ENCODE measurements around the gene SDK1. TPM values are rescaled to one million over a fixed set of nuclear protein-coding genes. Genes with fewer than 3 reads are reported as not detected.

Gene SDK1
- 9.3 to 10.5 TPM (median 10.0 TPM) in 3 replicates for total RNA-seq (2021)
- percentile 56 among the genes with signal in this experiment for Bru-seq, nascent RNA
- long read RNA-seq, experiment 1, partial matches to known transcripts, result 10 of 37 reads
- long read RNA-seq, experiment 1, other reads (novel, unspliced or antisense), result 27 of 37 reads
- long read RNA-seq, experiment 2, partial matches to known transcripts, result 2 of 8 reads
- long read RNA-seq, experiment 2, other reads (novel, unspliced or antisense), result 6 of 8 reads
- long read RNA-seq, experiment 3, partial matches to known transcripts, result 0 of 1 reads
- long read RNA-seq, experiment 3, other reads (novel, unspliced or antisense), result 1 of 1 reads

- Mint-ChIP-seq H3K36me3 (no peaks in the 10 kb centered on the region), H3K4me1 (peaks cover 37% of the 10 kb centered on the region), H3K9me3 (no peaks in the 10 kb centered on the region), H3K4me3 (peak within 1 kb of the TSS; percentile 78), H3K27me3 (ENCODE audit: low read depth) (peaks cover 24% of the 10 kb centered on the region), H3K27ac (no peak within 1 kb of the TSS)
- POLR2A ChIA-PET, result no interaction called here
- CTCF ChIA-PET, result interaction anchor here (0.6 to 6.0 kb wide), 22 partner anchors 8 to 521 kb away, joined by 3 to 78 read pairs (median 3); no protein-coding TSS in a partner anchor
- peak; percentile 89 for DNase-seq (ENCODE audit: low spot score)
- peak; percentile 83 for ATAC-seq
- TF ChIP-seq USF2 (CRISPR knock-in tag; IDR thresholded peaks at IDR 0.05) (no peak; the same call in 1 of the 2 replicates), ZNF416 (CRISPR knock-in tag; IDR thresholded peaks at IDR 0.05) (no peak), ZNF219 (CRISPR knock-in tag; IDR thresholded peaks at IDR 0.05; ENCODE audit: borderline replicate concordance) (no peak), CTCF (IDR thresholded peaks at IDR 0.05) (peak; percentile 96), E2F4 (CRISPR knock-in tag; IDR thresholded peaks at IDR 0.05; ENCODE audit: borderline replicate concordance, low read depth) (0 out of 2 replicates have a peak, but pooled peaks have one; percentile 44), STAT6 (CRISPR knock-in tag; conservative IDR thresholded peaks at IDR 0.05; ENCODE audit: low read depth) (no peak), CREB1 (CRISPR knock-in tag; IDR thresholded peaks at IDR 0.05) (no peak), ATF1 (CRISPR knock-in tag; IDR thresholded peaks at IDR 0.05) (no peak), FOXP1 (CRISPR knock-in tag; IDR thresholded peaks at IDR 0.05; ENCODE audit: borderline replicate concordance) (0 out of 2 replicates have a peak, but pooled peaks have one; percentile 37), JUN (CRISPR knock-in tag; IDR thresholded peaks at IDR 0.05) (no peak), PRDM15 (CRISPR knock-in tag; IDR thresholded peaks at IDR 0.05) (no peak), NFATC4 (CRISPR knock-in tag; IDR thresholded peaks at IDR 0.05) (no peak), GABPB1 (CRISPR knock-in tag; IDR thresholded peaks at IDR 0.05) (no peak), RELA (CRISPR knock-in tag; IDR thresholded peaks at IDR 0.05; ENCODE audit: borderline replicate concordance) (no peak), FOXK1 (CRISPR knock-in tag; IDR thresholded peaks at IDR 0.05) (peak; percentile 70), E2F5 (CRISPR knock-in tag; IDR thresholded peaks at IDR 0.05) (peak; percentile 85), FOXJ3 (CRISPR knock-in tag; IDR thresholded peaks at IDR 0.05; ENCODE audit: borderline replicate concordance) (no peak), TCF7 (CRISPR knock-in tag; IDR thresholded peaks at IDR 0.05; ENCODE audit: low read depth) (no peak), ATF3 (CRISPR knock-in tag; conservative IDR thresholded peaks at IDR 0.05) (no peak), ZNF671 (CRISPR knock-in tag; IDR thresholded peaks at IDR 0.05) (no peak), GRHL2 (CRISPR knock-in tag; IDR thresholded peaks at IDR 0.05; ENCODE audit: insufficient replicate concordance, severe bottlenecking) (no peak), JAZF1 (CRISPR knock-in tag; IDR thresholded peaks at IDR 0.05) (no peak), PRRX2 (CRISPR knock-in tag; IDR thresholded peaks at IDR 0.05) (no peak)
Observed at GRCh38 chr7:3300651-3301448, at the start of gene SDK1. TSS of gene SDK1 (plus strand) at chr7:3301252. CDS start at chr7:3301587, 335 bp downstream.

All from WTC11 (cell line).